Heart left ventricle (tissue), 16 donors: ENCODE results near the gene MRPL22. TPM values are rescaled to one million over a fixed set of nuclear protein-coding genes. Genes with fewer than 3 reads are reported as not detected.
"Not testable (repeated sequence)": the region's sequence is repeated elsewhere in the genome, so short reads cannot be mapped to it uniquely, and the experiment has no call there.

Source experiments
- ATAC-seq, 4 donors: fragments of 200-7000 bp; cut with Tn5 transposase; one replicate each; pipeline ENCODE4 v1.9.1; 2020 to 2022; ENCODE audit warnings: moderate library complexity in 4 of 4, mild to moderate bottlenecking in 3 of 4, moderate number of reproducible peaks in 1 of 4
- DNase-seq, 5 donors: peaks; one replicate each; pipeline ENCODE4 v3.0.0-alpha.2; 2020
- H3K27ac ChIP-seq, 12 donors: fragments of 200-600 bp; sonication (generic) in 4 of 12; one replicate each; pipeline versions ENCODE4 v1.5.0 to v1.8.0; 2016 to 2022; ENCODE audit warnings: mild to moderate bottlenecking in 2 of 12
- H3K27me3 ChIP-seq, 9 donors: fragments of 200-600 bp; sonication (generic) in 2 of 9; one replicate each; pipeline versions ENCODE4 v1.5.1 to v1.8.0; 2016 to 2022; ENCODE audit warnings: mild to moderate bottlenecking in 3 of 9
- H3K36me3 ChIP-seq, 9 donors: fragments of 200-600 bp; sonication (generic) in 2 of 9; one replicate each; pipeline versions ENCODE4 v1.5.0 to v1.8.0; 2018 to 2022; ENCODE audit warnings: mild to moderate bottlenecking in 2 of 9
- H3K4me1 ChIP-seq, 12 donors: fragments of 200-600 bp; sonication (generic) in 4 of 12; one replicate each; pipeline versions ENCODE4 v1.5.0 to v1.8.0; 2016 to 2022; ENCODE audit warnings: mild to moderate bottlenecking in 3 of 12
- H3K4me3 ChIP-seq, 12 donors: fragments of 200-600 bp; sonication (generic) in 4 of 12; one replicate each; pipeline versions ENCODE4 v1.5.0 to v1.8.0; 2017 to 2022; ENCODE audit warnings: mild to moderate bottlenecking in 9 of 12, moderate library complexity in 4 of 12
- H3K9me3 ChIP-seq, 12 donors: fragments of 200-600 bp; sonication (generic) in 4 of 12; one replicate each; pipeline versions ENCODE4 v1.5.0 to v1.8.0; 2016 to 2022; ENCODE audit warnings: mild to moderate bottlenecking in 1 of 12
- CTCF ChIP-seq, 12 donors: fragments of 200-600 bp; sonication (generic) in 4 of 12; IDR thresholded peaks; one replicate each; pipeline versions ENCODE4 v1.5.0 to v1.8.0; 2018 to 2022; ENCODE audit warnings: antibody characterized with exemption in 12 of 12, mild to moderate bottlenecking in 5 of 12
- POLR2A ChIP-seq, 2 donors: fragments of 450-650 bp; IDR thresholded peaks; one replicate each; pipeline ENCODE4 v1.6.1; 2017; ENCODE audit warnings: antibody characterized with exemption in 2 of 2, mild to moderate bottlenecking in 2 of 2, moderate library complexity in 2 of 2
- WGBS, 4 donors: extraction: QIAGEN DNeasy Blood & Tissue Kit in 2 of 4; methylation state at CpG; one replicate each; pipeline versions ENCODE4 v1.1.5 to v1.1.7; 2013 to 2018; 5-methylcytosine and 5-hydroxymethylcytosine counted together
- intact Hi-C, 10 donors: fragments of 100-400 bp; cut with DNase I; formaldehyde crosslinking; loops; one replicate each; pipeline versions ENCODE4 v1.11.1 to v1.14.2; 2022
- polyA plus RNA-seq, 2 donors: library from polyadenylated mRNA; stranded (reverse); fragments of 200-250 nt; gene quantifications; one replicate each; pipeline ENCODE4 v1.2.3, GENCODE V29; 2013
- total RNA-seq, 9 donors: library from RNA; depleted of rRNA in 2 of 9; stranded (reverse); fragments of >200 nt in 2 of 9; fragmentation: NEBNext Ultra II Directional in 3 of 9; extraction: Animal tissue kit (Norgen Biotek cat#: 25700) in 3 of 9; gene quantifications; one replicate each; pipeline versions ENCODE4 v1.1.0 to v1.2.4, GENCODE V29; 2016 to 2023
- donor health status: ischemic (EF 13 %, LVEDD 7.1; RV severe dilation, severe dysfunction).
- donor health status: healthy with polysubstance abuse.
- donor health status: DM: no; HTN: yes; CAD: no.
- donor health status: DM: no; HTN: no; CAD: no.
- donor health status: ischemic (EF 25% LVEDD 6.9; RV normal size, moderate dysfunction).
- donor health status: ischemic (EF 25% LVEDD 5.7; RV mildly dilated, moderate dysfunction).
- donor health status: healthy.
- donor health status: DM: yes; HTN: yes; CAD: no.
- donor health status: ischemic (EF 35%, LVEDD 5.7; RV mildly dilated, moderate dysfunction).
- donor health status: nonischemic (EF 11% LVEDD 7.7; RV severe dilation, severe dysfunction).
- donor health status: DM: yes; HTN: yes; CAD: no.
- donor health status: PGD.
- donor health status: ischemic (EF 29% LVEDD 5.4; RV normal size, mild dysfunction).
- donor health status: nonischemic (EF 23%, LVEDD 6.1; RV moderate dilation, normal function).

MRPL22 gene
- total and polyA plus RNA-seq, 11 donors = 25.7 to 144 (median 61.4) TPM

GRCh38 chr5:154968953-154969352 lies 28.1 kb downstream of the MRPL22 start:
- Histone ChIP-seq H3K27me3 (no peaks in the 10 kb centered on the region), H3K9me3 (no peaks in the 10 kb centered on the region), H3K27ac (no peak overlapping the region), H3K4me3 (no peak overlapping the region), H3K4me1 (peaks cover 0 to 23% (median 5%) of the 10 kb centered on the region in 12 donors), H3K36me3 (peaks cover 0 to 49% (median 30%) of the 10 kb centered on the region in 9 donors)
- intact Hi-C loops = no loop called here
- 85 to 92% (median 89%) methylated on average over 5 of the region's 5 CpGs for WGBS, 4 donors
- ATAC-seq = no peak
- no peak for TF ChIP-seq CTCF (IDR thresholded peaks at IDR 0.05)
- TF ChIP-seq POLR2A (IDR thresholded peaks at IDR 0.05) = no peak
- DNase-seq = no peak

- H3K27ac ChIP-seq = no peak overlapping the region
- H3K4me1 ChIP-seq = peaks cover 0 to 19% (median 3%) of the 10 kb centered on the region in 12 donors
- no peak overlapping the region for H3K4me3 ChIP-seq
- DNase-seq (no peak), ATAC-seq (no peak)
- TF ChIP-seq POLR2A (IDR thresholded peaks at IDR 0.05) (no peak), CTCF (IDR thresholded peaks at IDR 0.05) (no peak)
- no peaks in the 10 kb centered on the region for H3K9me3 ChIP-seq
- H3K36me3 ChIP-seq = peaks cover 0 to 39% (median 30%) of the 10 kb centered on the region in 9 donors
- intact Hi-C loops = loop anchor here in 8 of 10 donors (5.0 to 10.0 kb wide), 4 partner anchors 162 to 757 kb away; no protein-coding TSS in a partner anchor
- no peaks in the 10 kb centered on the region for H3K27me3 ChIP-seq
These were observed 29.9 kb downstream of the MRPL22 start for GRCh38 chr5:154970759-154971158.

- 75 to 79% (median 76%) methylated on average over 2 of the region's 2 CpGs for WGBS, 4 donors
- TF ChIP-seq CTCF (IDR thresholded peaks at IDR 0.05) = no peak
- no peak for TF ChIP-seq POLR2A (IDR thresholded peaks at IDR 0.05)
- H3K27me3 ChIP-seq = no peaks in the 10 kb centered on the region
- DNase-seq (no peak), ATAC-seq (no peak)
- no peaks in the 10 kb centered on the region for H3K9me3 ChIP-seq
- H3K27ac ChIP-seq = no peak overlapping the region
- H3K4me3 ChIP-seq = no peak overlapping the region
- H3K36me3 ChIP-seq = peaks cover 0 to 33% (median 29%) of the 10 kb centered on the region in 9 donors
- intact Hi-C loops = loop anchor here in 8 of 10 donors (5.0 to 10.0 kb wide), 4 partner anchors 161 to 756 kb away; no protein-coding TSS in a partner anchor
- H3K4me1 ChIP-seq = peaks cover 0 to 11% (median 0%) of the 10 kb centered on the region in 12 donors
These were observed 30.6 kb downstream of the MRPL22 start for GRCh38 chr5:154971501-154971900.

GRCh38 chr5:154972476-154973080 lies 31.7 kb downstream of the MRPL22 start:
- ATAC-seq = peak; percentile 47 to 78 (median 69)
- peak in 4 of 5 donors; percentile 27 to 37 (median 28) for DNase-seq
- Histone ChIP-seq H3K4me1 (peaks cover 0 to 6% (median 0%) of the 10 kb centered on the region in 12 donors), H3K27ac (no peak overlapping the region), H3K9me3 (no peaks in the 10 kb centered on the region), H3K4me3 (no peak overlapping the region), H3K27me3 (no peaks in the 10 kb centered on the region), H3K36me3 (peaks cover 0 to 22% (median 18%) of the 10 kb centered on the region in 9 donors)
- intact Hi-C loops = loop anchor here in 9 of 10 donors (2.0 to 10.0 kb wide), 6 partner anchors 160 to 756 kb away; no protein-coding TSS in a partner anchor
- TF ChIP-seq POLR2A (IDR thresholded peaks at IDR 0.05) = no peak
- peak; percentile 43 to 75 (median 57) for TF ChIP-seq CTCF (IDR thresholded peaks at IDR 0.05)
- WGBS, 4 donors = 61 to 73% (median 65%) methylated on average over 2 of the region's 2 CpGs

GRCh38 chr5:154976082-154976481 lies 35.2 kb downstream of the MRPL22 start:
- DNase-seq, H3K9me3 ChIP-seq, H3K36me3 ChIP-seq, H3K4me3 ChIP-seq, ATAC-seq, H3K27ac ChIP-seq, H3K27me3 ChIP-seq, H3K4me1 ChIP-seq: not testable (repeated sequence)
- intact Hi-C loops = loop anchor here in 2 of 10 donors (10.0 kb wide), 1 partner anchor 159 kb away; no protein-coding TSS in a partner anchor
- 93 to 98% (median 97%) methylated on average over 9 of the region's 9 CpGs for WGBS, 4 donors
